HEK293 (cell line): ENCODE results near the gene AKAP1.

Experiments
- HOXA7 ChIP-seq: sonication (generic); formaldehyde crosslinking; IDR thresholded peaks from 2 replicates; pipeline ENCODE4 v1.8.1; 2022; ENCODE audit warnings: missing genetic modification reagents, borderline replicate concordance
- KLF1 ChIP-seq: fragments of 450-650 bp; formaldehyde crosslinking; IDR thresholded peaks from 2 replicates; pipeline ENCODE4 v1.5.1; 2016; ENCODE audit warnings: missing biosample characterization, missing genetic modification characterization
- MZF1 ChIP-seq: fragments of 450-650 bp; formaldehyde crosslinking; IDR thresholded peaks from 2 replicates; pipeline ENCODE4 v1.5.1; 2017; ENCODE audit warnings: missing biosample characterization, missing genetic modification characterization, borderline replicate concordance
- SCRT1 ChIP-seq: fragments of 450-650 bp; formaldehyde crosslinking; IDR thresholded peaks from 2 replicates; pipeline ENCODE4 v1.5.1; 2016; ENCODE audit warnings: missing biosample characterization, missing genetic modification characterization, borderline replicate concordance
- ZBTB48 ChIP-seq: fragments of 450-650 bp; formaldehyde crosslinking; IDR thresholded peaks from 2 replicates; pipeline ENCODE4 v1.5.1; 2016; ENCODE audit warnings: missing biosample characterization, missing genetic modification characterization
- ZFP41 ChIP-seq: fragments of 450-650 bp; formaldehyde crosslinking; IDR thresholded peaks from 2 replicates; pipeline ENCODE4 v1.5.1; 2016; ENCODE audit warnings: missing biosample characterization, missing genetic modification characterization, borderline replicate concordance
- ZNF146 ChIP-seq: fragments of 450-650 bp; formaldehyde crosslinking; IDR thresholded peaks from 2 replicates; pipeline ENCODE4 v1.5.1; 2016; ENCODE audit warnings: missing biosample characterization, missing genetic modification characterization
- ZNF211 ChIP-seq: fragments of 450-650 bp; formaldehyde crosslinking; IDR thresholded peaks from 2 replicates; pipeline ENCODE4 v1.5.1; 2016; ENCODE audit warnings: low read depth, missing biosample characterization, missing genetic modification characterization
- ZNF311 ChIP-seq: fragments of 450-650 bp; formaldehyde crosslinking; IDR thresholded peaks from 2 replicates; pipeline ENCODE4 v1.5.1; 2017; ENCODE audit warnings: missing biosample characterization, missing genetic modification characterization, borderline replicate concordance
- ZNF350 ChIP-seq: fragments of 450-650 bp; formaldehyde crosslinking; IDR thresholded peaks from 2 replicates; pipeline ENCODE4 v1.5.0; 2017; ENCODE audit warnings: missing biosample characterization, mild to moderate bottlenecking, missing genetic modification characterization
- ZNF521 ChIP-seq: fragments of 450-650 bp; formaldehyde crosslinking; IDR thresholded peaks from 2 replicates; pipeline ENCODE4 v1.5.1; 2017; ENCODE audit warnings: missing biosample characterization, mild to moderate bottlenecking, missing genetic modification characterization
- ZNF558 ChIP-seq: fragments of 450-650 bp; formaldehyde crosslinking; IDR thresholded peaks from 2 replicates; pipeline ENCODE4 v1.5.1; 2016; ENCODE audit warnings: missing biosample characterization, missing genetic modification characterization
- ZNF560 ChIP-seq: fragments of 450-650 bp; formaldehyde crosslinking; IDR thresholded peaks from 2 replicates; pipeline ENCODE4 v1.5.1; 2017; ENCODE audit warnings: missing biosample characterization, missing genetic modification characterization, borderline replicate concordance
- ZNF600 ChIP-seq: fragments of 450-650 bp; formaldehyde crosslinking; IDR thresholded peaks from 2 replicates; pipeline ENCODE4 v1.5.1; 2016; ENCODE audit warnings: missing biosample characterization, missing genetic modification characterization
- TF ChIP-seq, protein P1 (sequence below): fragments of 450-650 bp; IDR thresholded peaks from 2 replicates; pipeline ENCODE4 v1.5.1; 2018; ENCODE audit warnings: missing biosample characterization, missing genetic modification characterization
- TF ChIP-seq, protein P2 (sequence below): fragments of 450-650 bp; formaldehyde crosslinking; IDR thresholded peaks from 2 replicates; pipeline ENCODE4 v1.5.1; 2016; ENCODE audit warnings: missing biosample characterization, missing genetic modification characterization, borderline replicate concordance
- TF ChIP-seq, protein P3 (sequence below): fragments of 450-650 bp; formaldehyde crosslinking; IDR thresholded peaks from 2 replicates; pipeline ENCODE4 v1.5.1; 2016; ENCODE audit warnings: missing biosample characterization, missing genetic modification characterization
- TF ChIP-seq, protein P4 (sequence below): fragments of 450-650 bp; formaldehyde crosslinking; IDR thresholded peaks from 2 replicates; pipeline ENCODE4 v1.5.1; 2016; ENCODE audit warnings: missing biosample characterization, missing genetic modification characterization

The AKAP1 gene

DNA sequence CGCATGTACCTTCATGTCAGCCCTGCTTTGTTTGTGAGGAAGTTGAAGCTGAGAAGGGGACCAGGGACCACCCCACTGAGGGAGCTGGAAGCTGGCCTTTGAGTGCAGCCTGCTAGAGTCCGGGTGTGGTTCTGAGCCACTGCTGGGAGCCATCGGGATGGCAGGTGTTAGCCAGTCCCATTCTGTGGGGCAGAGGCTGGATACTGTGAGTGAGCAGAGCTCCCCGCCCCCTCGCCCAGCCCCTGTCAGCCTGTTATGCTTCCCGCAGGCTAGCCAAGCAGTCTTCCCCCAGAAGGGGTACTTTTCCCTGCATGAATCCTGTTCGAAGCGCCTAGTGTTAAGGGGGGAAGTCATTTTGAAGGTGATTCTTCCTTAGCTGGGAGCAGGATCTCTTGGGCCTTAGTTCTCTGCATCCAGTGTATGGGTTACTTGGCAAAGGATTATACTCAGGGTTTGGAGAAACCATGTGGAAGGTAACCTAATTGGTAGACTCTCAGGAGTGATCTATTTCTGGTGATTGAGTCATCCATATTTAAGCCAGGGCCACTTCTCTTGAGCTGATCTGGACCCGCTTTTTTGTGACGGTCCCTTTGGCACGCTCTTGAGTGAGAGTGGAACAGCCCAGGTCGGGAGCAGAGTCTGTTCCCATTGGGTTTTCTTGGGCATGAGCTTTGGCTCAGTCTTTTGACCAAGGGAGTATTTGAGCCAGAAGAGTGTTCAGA, 23.8 kb downstream of the AKAP1 start (continued):
- TF ChIP-seq ZNF560 (tag by site-specific recombination), result no peak
- TF ChIP-seq, protein P1, sequence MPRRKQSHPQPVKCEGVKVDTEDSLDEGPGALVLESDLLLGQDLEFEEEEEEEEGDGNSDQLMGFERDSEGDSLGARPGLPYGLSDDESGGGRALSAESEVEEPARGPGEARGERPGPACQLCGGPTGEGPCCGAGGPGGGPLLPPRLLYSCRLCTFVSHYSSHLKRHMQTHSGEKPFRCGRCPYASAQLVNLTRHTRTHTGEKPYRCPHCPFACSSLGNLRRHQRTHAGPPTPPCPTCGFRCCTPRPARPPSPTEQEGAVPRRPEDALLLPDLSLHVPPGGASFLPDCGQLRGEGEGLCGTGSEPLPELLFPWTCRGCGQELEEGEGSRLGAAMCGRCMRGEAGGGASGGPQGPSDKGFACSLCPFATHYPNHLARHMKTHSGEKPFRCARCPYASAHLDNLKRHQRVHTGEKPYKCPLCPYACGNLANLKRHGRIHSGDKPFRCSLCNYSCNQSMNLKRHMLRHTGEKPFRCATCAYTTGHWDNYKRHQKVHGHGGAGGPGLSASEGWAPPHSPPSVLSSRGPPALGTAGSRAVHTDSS (tag by site-specific recombination), result no peak
- TF ChIP-seq, protein P2, sequence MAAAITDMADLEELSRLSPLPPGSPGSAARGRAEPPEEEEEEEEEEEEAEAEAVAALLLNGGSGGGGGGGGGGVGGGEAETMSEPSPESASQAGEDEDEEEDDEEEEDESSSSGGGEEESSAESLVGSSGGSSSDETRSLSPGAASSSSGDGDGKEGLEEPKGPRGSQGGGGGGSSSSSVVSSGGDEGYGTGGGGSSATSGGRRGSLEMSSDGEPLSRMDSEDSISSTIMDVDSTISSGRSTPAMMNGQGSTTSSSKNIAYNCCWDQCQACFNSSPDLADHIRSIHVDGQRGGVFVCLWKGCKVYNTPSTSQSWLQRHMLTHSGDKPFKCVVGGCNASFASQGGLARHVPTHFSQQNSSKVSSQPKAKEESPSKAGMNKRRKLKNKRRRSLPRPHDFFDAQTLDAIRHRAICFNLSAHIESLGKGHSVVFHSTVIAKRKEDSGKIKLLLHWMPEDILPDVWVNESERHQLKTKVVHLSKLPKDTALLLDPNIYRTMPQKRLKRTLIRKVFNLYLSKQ (tag by site-specific recombination), result no peak
- TF ChIP-seq, protein P3, sequence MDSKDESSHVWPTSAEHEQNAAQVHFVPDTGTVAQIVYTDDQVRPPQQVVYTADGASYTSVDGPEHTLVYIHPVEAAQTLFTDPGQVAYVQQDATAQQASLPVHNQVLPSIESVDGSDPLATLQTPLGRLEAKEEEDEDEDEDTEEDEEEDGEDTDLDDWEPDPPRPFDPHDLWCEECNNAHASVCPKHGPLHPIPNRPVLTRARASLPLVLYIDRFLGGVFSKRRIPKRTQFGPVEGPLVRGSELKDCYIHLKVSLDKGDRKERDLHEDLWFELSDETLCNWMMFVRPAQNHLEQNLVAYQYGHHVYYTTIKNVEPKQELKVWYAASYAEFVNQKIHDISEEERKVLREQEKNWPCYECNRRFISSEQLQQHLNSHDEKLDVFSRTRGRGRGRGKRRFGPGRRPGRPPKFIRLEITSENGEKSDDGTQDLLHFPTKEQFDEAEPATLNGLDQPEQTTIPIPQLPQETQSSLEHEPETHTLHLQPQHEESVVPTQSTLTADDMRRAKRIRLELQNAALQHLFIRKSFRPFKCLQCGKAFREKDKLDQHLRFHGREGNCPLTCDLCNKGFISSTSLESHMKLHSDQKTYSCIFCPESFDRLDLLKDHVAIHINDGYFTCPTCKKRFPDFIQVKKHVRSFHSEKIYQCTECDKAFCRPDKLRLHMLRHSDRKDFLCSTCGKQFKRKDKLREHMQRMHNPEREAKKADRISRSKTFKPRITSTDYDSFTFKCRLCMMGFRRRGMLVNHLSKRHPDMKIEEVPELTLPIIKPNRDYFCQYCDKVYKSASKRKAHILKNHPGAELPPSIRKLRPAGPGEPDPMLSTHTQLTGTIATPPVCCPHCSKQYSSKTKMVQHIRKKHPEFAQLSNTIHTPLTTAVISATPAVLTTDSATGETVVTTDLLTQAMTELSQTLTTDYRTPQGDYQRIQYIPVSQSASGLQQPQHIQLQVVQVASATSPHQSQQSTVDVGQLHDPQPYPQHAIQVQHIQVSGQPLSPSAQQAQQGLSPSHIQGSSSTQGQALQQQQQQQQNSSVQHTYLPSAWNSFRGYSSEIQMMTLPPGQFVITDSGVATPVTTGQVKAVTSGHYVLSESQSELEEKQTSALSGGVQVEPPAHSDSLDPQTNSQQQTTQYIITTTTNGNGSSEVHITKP, result peak; percentile 85
- no peak for TF ChIP-seq ZNF558
- peak; percentile 68 for TF ChIP-seq ZBTB48 (tag by site-specific recombination)
- TF ChIP-seq KLF1, result 0 out of 2 replicates have a peak, but pooled peaks have one; percentile 15
- no peak for TF ChIP-seq HOXA7 (CRISPR knock-in tag)
- TF ChIP-seq, protein P4, sequence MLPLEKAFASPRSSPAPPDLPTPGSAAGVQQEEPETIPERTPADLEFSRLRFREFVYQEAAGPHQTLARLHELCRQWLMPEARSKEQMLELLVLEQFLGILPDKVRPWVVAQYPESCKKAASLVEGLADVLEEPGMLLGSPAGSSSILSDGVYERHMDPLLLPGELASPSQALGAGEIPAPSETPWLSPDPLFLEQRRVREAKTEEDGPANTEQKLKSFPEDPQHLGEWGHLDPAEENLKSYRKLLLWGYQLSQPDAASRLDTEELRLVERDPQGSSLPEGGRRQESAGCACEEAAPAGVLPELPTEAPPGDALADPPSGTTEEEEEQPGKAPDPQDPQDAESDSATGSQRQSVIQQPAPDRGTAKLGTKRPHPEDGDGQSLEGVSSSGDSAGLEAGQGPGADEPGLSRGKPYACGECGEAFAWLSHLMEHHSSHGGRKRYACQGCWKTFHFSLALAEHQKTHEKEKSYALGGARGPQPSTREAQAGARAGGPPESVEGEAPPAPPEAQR, result no peak
- TF ChIP-seq MZF1 (tag by site-specific recombination), result no peak
- TF ChIP-seq SCRT1 (tag by site-specific recombination), result no peak
- no peak for TF ChIP-seq ZNF600 (tag by site-specific recombination)
- no peak for TF ChIP-seq ZNF146
- TF ChIP-seq ZNF521, result no peak
- TF ChIP-seq ZFP41 (tag by site-specific recombination), result no peak
- TF ChIP-seq ZNF350 (tag by site-specific recombination), result no peak
- no peak for TF ChIP-seq ZNF311 (tag by site-specific recombination)
- TF ChIP-seq ZNF211, result no peak
- TF ChIP-seq, all 188 proteins: peak for 4
